GM20000 (cell line): ENCODE results near the gene ROBO1.
"Not testable (repeated sequence)": the region's sequence is repeated elsewhere in the genome, so short reads cannot be mapped to it uniquely, and the experiment has no call there.

Experiments used
- DNase-seq: peaks from one replicate; pipeline ENCODE4 v3.0.0; 2012; ENCODE audit warnings: low spot score
- CTCF ChIP-seq: IDR thresholded peaks from 2 replicates; pipeline ENCODE4 v1.5.1; 2012; ENCODE audit warnings: mild to moderate bottlenecking, control low read depth; ENCODE audit errors: extremely low read depth, missing control alignments

ROBO1 gene

GRCh38 chr3:78751266-78751665, 1016.5 kb downstream of the ROBO1 start:
- no peak for TF ChIP-seq CTCF

GRCh38 chr3:78750291-78750690, 1017.5 kb downstream of the ROBO1 start:
- DNase-seq: not testable (repeated sequence)

More at GRCh38 chr3:78751266-78751665, 1016.5 kb downstream of the ROBO1 start:
- no peak for DNase-seq

- TF ChIP-seq CTCF: no peak
- DNase-seq: no peak
Observed at GRCh38 chr3:78749056-78749455, 1018.7 kb downstream of the ROBO1 start.

GRCh38 chr3:78745847-78746246, 1022.0 kb downstream of the ROBO1 start:
- TF ChIP-seq CTCF: no peak
- no peak for DNase-seq

GRCh38 chr3:78742491-78742890, 1025.3 kb downstream of the ROBO1 start:
- TF ChIP-seq CTCF: no peak
- DNase-seq: no peak

GRCh38 chr3:78742041-78742440, 1025.8 kb downstream of the ROBO1 start:
- DNase-seq: no peak
- TF ChIP-seq CTCF: no peak

GRCh38 chr3:78741066-78741645, 1026.6 kb downstream of the ROBO1 start:
- peak; percentile 14 for TF ChIP-seq CTCF
- DNase-seq: no peak

GRCh38 chr3:78738833-78739232, 1029.0 kb downstream of the ROBO1 start:
- no peak for TF ChIP-seq CTCF
- DNase-seq: no peak
